ENCODE data around the gene GALP.
A peak's percentile ranks its signal among the peaks of the same experiment; 100 is the strongest.

GALP gene

DNA sequence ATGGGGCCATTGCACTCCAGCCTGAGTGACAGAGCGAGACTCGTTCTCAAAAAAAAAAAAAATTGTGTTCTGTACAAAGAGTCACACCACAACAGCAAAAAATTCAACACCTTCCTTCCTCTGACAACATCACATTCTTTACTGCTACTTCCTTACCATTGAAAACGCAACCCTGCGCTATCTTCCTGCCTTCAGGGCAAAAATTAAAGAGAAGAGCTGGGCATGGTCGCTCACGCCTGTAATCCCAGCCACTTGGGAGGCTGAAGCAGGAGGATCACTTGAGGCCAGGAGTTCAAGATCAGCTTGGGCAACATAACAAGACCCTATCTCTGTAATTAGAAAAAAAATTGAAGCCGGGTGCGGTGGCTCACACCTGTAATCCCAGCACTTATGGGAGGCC, 44.2 kb upstream of the GALP start (continued):
- TF ChIP-seq ZBTB26 (tag by site-specific recombination; optimal IDR thresholded peaks at IDR 0.05), result no peak
- no peak for TF ChIP-seq BCL11A (tag by site-specific recombination; IDR thresholded peaks at IDR 0.05; ENCODE audit: low read depth)
- TF ChIP-seq ZSCAN23 (tag by site-specific recombination; IDR thresholded peaks at IDR 0.05), result no peak
- no peak for TF ChIP-seq ZNF37A (tag by site-specific recombination; IDR thresholded peaks at IDR 0.05)
- no peak for TF ChIP-seq SALL2 (tag by site-specific recombination; IDR thresholded peaks at IDR 0.05; ENCODE audit: borderline replicate concordance)

DNA sequence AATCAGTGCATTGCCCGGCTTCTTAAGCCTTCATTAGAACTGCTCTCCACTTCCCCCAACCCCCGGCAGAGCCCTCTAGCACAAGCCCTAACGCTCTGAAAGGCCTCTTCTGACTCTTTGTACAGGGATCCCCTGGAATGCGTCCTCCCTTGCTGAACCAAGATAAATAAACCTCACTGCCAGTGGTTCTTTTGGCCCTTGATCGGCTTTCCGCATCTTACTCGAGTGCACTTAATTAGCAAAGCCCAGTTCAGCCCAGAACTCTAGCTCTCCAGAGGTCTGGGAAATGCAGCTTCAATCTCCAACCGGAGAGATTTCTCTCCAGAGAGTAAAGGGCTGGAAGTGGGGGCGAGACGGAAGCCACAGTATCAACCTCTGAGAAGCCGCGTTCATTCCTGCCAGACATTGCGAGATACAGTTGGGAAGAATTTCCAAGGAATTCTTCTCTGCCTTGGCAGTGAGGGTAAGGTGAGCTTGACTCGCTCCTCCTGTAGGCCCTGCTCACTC, 43.4 kb upstream of the GALP start:
- H3K4me1 ChIP-seq (ENCODE audit: control insufficient read depth, insufficient read depth, low read length), result no peaks in the 10 kb centered on the region
- ChIA-PET POLR2A (interaction anchor here (0.7 to 1.0 kb wide), 2 partner anchors 8 to 461 kb away, joined by 4 to 5 read pairs; no protein-coding TSS in a partner anchor), CTCF (no interaction called here)

DNA sequence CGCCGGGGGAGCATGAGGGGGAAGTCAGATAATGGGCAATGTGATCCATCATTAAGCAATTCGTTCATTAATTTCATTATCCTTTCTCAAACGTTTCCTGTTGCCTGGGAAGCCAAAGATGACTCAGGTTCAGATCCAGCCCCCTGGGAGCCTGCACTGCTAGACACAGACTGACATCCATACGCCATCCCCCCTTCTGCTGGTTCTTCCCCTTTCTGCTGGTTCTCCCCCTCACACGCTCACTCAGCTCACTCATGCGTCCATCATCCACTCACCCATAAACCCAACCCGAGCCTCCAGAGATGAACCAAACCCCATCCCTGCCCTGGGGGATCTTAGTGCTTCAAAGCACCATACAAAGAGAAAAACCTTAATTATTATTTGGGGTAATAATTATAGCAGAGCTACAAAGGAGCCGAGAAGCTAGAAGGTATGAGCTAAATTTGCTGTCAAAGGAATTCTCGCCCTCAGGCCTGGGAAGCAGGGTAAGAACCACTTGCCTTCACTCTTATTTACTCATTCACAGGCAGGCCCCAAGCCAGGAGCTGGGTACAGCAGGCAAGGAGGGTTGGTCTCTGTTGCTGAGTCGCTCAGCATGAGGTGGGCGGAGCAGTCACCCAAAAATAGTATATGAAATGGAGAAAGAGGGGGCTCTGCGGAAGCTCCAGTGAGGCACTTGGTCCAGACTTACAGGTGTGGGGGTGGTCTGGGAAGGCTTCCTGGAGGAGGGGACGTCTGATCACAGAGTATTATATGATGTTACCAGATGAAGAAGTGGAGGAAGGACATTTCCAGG, 41.8 kb upstream of the GALP start:
- Histone ChIP-seq H3K36me3 (ENCODE audit: control insufficient read depth in 2 of 2, insufficient read depth in 1 of 2, low read length in 2 of 2) (no peaks in the 10 kb centered on the region), H3K4me1 (ENCODE audit: control insufficient read depth, insufficient read depth, low read length) (no peaks in the 10 kb centered on the region), H3K9me3 (ENCODE audit: control insufficient read depth, insufficient read depth, low read depth, low read length) (no peaks in the 10 kb centered on the region), H3K27ac (ENCODE audit: extremely low read depth, low read depth, low read length) (no peak overlapping the region), H3K4me3 (ENCODE audit: low read depth, low read length) (no peak overlapping the region)
- ChIA-PET POLR2A (interaction anchor here (1.2 kb wide), 1 partner anchor 13 kb away, joined by 4 read pairs; the partner anchor contains the start of gene ZNF787), CTCF (interaction anchor here (0.5 to 1.6 kb wide), 4 partner anchors 22 to 501 kb away, joined by 3 to 4 read pairs (median 4); no protein-coding TSS in a partner anchor)
- TF ChIP-seq KLF7 (tag by site-specific recombination; IDR thresholded peaks at IDR 0.05; ENCODE audit: borderline replicate concordance) (no peak), ZNF23 (tag by site-specific recombination; IDR thresholded peaks at IDR 0.05; ENCODE audit: borderline replicate concordance) (no peak), SP7 (tag by site-specific recombination; IDR thresholded peaks at IDR 0.05) (0 out of 2 replicates have a peak, but pooled peaks have one; percentile 14), ZNF707 (tag by site-specific recombination; IDR thresholded peaks at IDR 0.05) (no peak), ZNF777 (tag by site-specific recombination; IDR thresholded peaks at IDR 0.05; ENCODE audit: borderline replicate concordance) (no peak)
- TF ChIP-seq, protein P1, sequence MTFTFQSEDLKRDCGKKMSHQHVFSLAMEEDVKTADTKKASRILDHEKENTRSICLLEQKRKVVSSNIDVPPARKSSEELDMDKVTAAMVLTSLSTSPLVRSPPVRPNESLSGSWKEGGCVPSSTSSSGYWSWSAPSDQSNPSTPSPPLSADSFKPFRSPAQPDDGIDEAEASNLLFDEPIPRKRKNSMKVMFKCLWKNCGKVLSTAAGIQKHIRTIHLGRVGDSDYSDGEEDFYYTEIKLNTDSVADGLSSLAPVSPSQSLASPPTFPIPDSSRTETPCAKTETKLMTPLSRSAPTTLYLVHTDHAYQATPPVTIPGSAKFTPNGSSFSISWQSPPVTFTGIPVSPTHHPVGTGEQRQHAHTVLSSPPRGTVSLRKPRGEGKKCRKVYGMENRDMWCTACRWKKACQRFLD (tag by site-specific recombination; IDR thresholded peaks at IDR 0.05), result no peak

More for the DNA sequence above, 43.4 kb upstream of the GALP start:
- H3K9me3 ChIP-seq (ENCODE audit: control insufficient read depth, insufficient read depth, low read depth, low read length), result no peaks in the 10 kb centered on the region
- H3K36me3 ChIP-seq (ENCODE audit: control insufficient read depth in 2 of 2, insufficient read depth in 1 of 2, low read length in 2 of 2), result no peaks in the 10 kb centered on the region
- TF ChIP-seq ZNF302 (tag by site-specific recombination; IDR thresholded peaks at IDR 0.05; ENCODE audit: low read depth) (no peak), ZNF837 (tag by site-specific recombination; IDR thresholded peaks at IDR 0.05) (no peak), ZNF521 (tag by site-specific recombination; IDR thresholded peaks at IDR 0.05) (no peak), ZNF133 (tag by site-specific recombination; IDR thresholded peaks at IDR 0.05) (no peak)
- TF ChIP-seq, protein P2, sequence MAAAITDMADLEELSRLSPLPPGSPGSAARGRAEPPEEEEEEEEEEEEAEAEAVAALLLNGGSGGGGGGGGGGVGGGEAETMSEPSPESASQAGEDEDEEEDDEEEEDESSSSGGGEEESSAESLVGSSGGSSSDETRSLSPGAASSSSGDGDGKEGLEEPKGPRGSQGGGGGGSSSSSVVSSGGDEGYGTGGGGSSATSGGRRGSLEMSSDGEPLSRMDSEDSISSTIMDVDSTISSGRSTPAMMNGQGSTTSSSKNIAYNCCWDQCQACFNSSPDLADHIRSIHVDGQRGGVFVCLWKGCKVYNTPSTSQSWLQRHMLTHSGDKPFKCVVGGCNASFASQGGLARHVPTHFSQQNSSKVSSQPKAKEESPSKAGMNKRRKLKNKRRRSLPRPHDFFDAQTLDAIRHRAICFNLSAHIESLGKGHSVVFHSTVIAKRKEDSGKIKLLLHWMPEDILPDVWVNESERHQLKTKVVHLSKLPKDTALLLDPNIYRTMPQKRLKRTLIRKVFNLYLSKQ (tag by site-specific recombination; IDR thresholded peaks at IDR 0.05; ENCODE audit: borderline replicate concordance), result no peak
- no peak overlapping the region for H3K4me3 ChIP-seq (ENCODE audit: low read depth, low read length)
- no peak overlapping the region for H3K27ac ChIP-seq (ENCODE audit: extremely low read depth, low read depth, low read length)

Measured in HEK293 (cell line).